ENCODE results near the gene CCDC34. TPM values are rescaled to one million over a fixed set of nuclear protein-coding genes. Genes with fewer than 3 reads are reported as not detected.

Gene CCDC34
- total RNA-seq, 1 donor from 2014 or later = 5.6 TPM

GRCh38 chr11:27409049-27409448 lies 46.0 kb upstream of the CCDC34 start:
- no peak for DNase-seq (ENCODE audit: low spot score)
- Mint-ChIP-seq H3K9me3 (ENCODE audit: unreplicated experiment) (no peaks in the 10 kb centered on the region), H3K27me3 (ENCODE audit: unreplicated experiment) (no peaks in the 10 kb centered on the region), H3K4me1 (ENCODE audit: unreplicated experiment) (peaks cover 4% of the 10 kb centered on the region), H3K36me3 (ENCODE audit: low read depth, unreplicated experiment) (no peaks in the 10 kb centered on the region), H3K27ac (ENCODE audit: unreplicated experiment) (no peak overlapping the region), H3K4me3 (ENCODE audit: unreplicated experiment) (no peak overlapping the region)
- TF ChIP-seq, protein P1, sequence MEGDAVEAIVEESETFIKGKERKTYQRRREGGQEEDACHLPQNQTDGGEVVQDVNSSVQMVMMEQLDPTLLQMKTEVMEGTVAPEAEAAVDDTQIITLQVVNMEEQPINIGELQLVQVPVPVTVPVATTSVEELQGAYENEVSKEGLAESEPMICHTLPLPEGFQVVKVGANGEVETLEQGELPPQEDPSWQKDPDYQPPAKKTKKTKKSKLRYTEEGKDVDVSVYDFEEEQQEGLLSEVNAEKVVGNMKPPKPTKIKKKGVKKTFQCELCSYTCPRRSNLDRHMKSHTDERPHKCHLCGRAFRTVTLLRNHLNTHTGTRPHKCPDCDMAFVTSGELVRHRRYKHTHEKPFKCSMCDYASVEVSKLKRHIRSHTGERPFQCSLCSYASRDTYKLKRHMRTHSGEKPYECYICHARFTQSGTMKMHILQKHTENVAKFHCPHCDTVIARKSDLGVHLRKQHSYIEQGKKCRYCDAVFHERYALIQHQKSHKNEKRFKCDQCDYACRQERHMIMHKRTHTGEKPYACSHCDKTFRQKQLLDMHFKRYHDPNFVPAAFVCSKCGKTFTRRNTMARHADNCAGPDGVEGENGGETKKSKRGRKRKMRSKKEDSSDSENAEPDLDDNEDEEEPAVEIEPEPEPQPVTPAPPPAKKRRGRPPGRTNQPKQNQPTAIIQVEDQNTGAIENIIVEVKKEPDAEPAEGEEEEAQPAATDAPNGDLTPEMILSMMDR (IDR thresholded peaks at IDR 0.05; ENCODE audit: unreplicated experiment) = no peak

GRCh38 chr11:27408246-27408800 lies 45.3 kb upstream of the CCDC34 start:
- H3K36me3 Mint-ChIP-seq (ENCODE audit: low read depth, unreplicated experiment) = no peaks in the 10 kb centered on the region
- TF ChIP-seq, protein P1 (IDR thresholded peaks at IDR 0.05; ENCODE audit: unreplicated experiment) = no peak
- no peaks in the 10 kb centered on the region for H3K27me3 Mint-ChIP-seq (ENCODE audit: unreplicated experiment)
- no peak for DNase-seq (ENCODE audit: low spot score)
- H3K4me1 Mint-ChIP-seq (ENCODE audit: unreplicated experiment) = peaks cover 4% of the 10 kb centered on the region
- no peak overlapping the region for H3K27ac Mint-ChIP-seq (ENCODE audit: unreplicated experiment)
- H3K4me3 Mint-ChIP-seq (ENCODE audit: unreplicated experiment) = no peak overlapping the region
- H3K9me3 Mint-ChIP-seq (ENCODE audit: unreplicated experiment) = no peaks in the 10 kb centered on the region

GRCh38 chr11:27406498-27407354 lies 43.7 kb upstream of the CCDC34 start:
- Mint-ChIP-seq H3K9me3 (ENCODE audit: unreplicated experiment) (no peaks in the 10 kb centered on the region), H3K4me3 (ENCODE audit: unreplicated experiment) (no peak overlapping the region), H3K4me1 (ENCODE audit: unreplicated experiment) (peaks cover 4% of the 10 kb centered on the region), H3K27ac (ENCODE audit: unreplicated experiment) (no peak overlapping the region), H3K36me3 (ENCODE audit: low read depth, unreplicated experiment) (no peaks in the 10 kb centered on the region), H3K27me3 (ENCODE audit: unreplicated experiment) (no peaks in the 10 kb centered on the region)
- DNase-seq (ENCODE audit: low spot score) = no peak
- TF ChIP-seq, protein P1 (IDR thresholded peaks at IDR 0.05; ENCODE audit: unreplicated experiment) = no peak

GRCh38 chr11:27405134-27405533 lies 42.1 kb upstream of the CCDC34 start:
- no peaks in the 10 kb centered on the region for H3K27me3 Mint-ChIP-seq (ENCODE audit: unreplicated experiment)
- peaks cover 4% of the 10 kb centered on the region for H3K4me1 Mint-ChIP-seq (ENCODE audit: unreplicated experiment)
- H3K4me3 Mint-ChIP-seq (ENCODE audit: unreplicated experiment) = no peak overlapping the region
- H3K27ac Mint-ChIP-seq (ENCODE audit: unreplicated experiment) = no peak overlapping the region
- TF ChIP-seq, protein P1 (IDR thresholded peaks at IDR 0.05; ENCODE audit: unreplicated experiment) = no peak
- no peaks in the 10 kb centered on the region for H3K9me3 Mint-ChIP-seq (ENCODE audit: unreplicated experiment)
- H3K36me3 Mint-ChIP-seq (ENCODE audit: low read depth, unreplicated experiment) = no peaks in the 10 kb centered on the region
- DNase-seq (ENCODE audit: low spot score) = no peak

DNA sequence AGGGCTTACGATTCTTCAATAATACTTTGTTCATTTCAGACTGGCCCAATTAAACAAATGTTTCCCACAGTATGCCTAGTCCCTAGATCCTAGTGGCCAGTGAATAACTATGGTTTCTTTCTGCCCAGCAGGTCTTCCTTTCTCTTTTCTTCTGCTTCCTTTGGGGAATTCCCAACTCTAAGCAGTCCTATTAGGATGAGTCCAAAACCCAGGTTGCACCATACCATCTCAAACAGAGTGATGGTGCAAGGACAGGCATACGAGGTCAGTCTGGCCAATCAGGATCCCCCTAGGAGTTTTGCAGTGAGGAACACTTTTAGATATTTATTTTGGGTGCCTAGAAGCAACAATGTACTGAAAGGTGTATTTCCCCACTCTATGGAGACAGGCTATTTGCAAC lies 41.4 kb upstream of the CCDC34 start:
- TF ChIP-seq, protein P1 (IDR thresholded peaks at IDR 0.05; ENCODE audit: unreplicated experiment) = no peak
- no peak overlapping the region for H3K27ac Mint-ChIP-seq (ENCODE audit: unreplicated experiment)
- H3K36me3 Mint-ChIP-seq (ENCODE audit: low read depth, unreplicated experiment) = no peaks in the 10 kb centered on the region
- H3K27me3 Mint-ChIP-seq (ENCODE audit: unreplicated experiment) = no peaks in the 10 kb centered on the region
- H3K4me3 Mint-ChIP-seq (ENCODE audit: unreplicated experiment) = no peak overlapping the region
- no peak for DNase-seq (ENCODE audit: low spot score)
- peaks cover 4% of the 10 kb centered on the region for H3K4me1 Mint-ChIP-seq (ENCODE audit: unreplicated experiment)
- H3K9me3 Mint-ChIP-seq (ENCODE audit: unreplicated experiment) = no peaks in the 10 kb centered on the region
